ENCODE data around the gene ACOT7.
"Not testable (repeated sequence)": the region's sequence is repeated elsewhere in the genome, so short reads cannot be mapped to it uniquely, and the experiment has no call there.

ACOT7 gene

GRCh38 chr1:6310116-6310848 is 83.3 kb downstream of the ACOT7 start:
- no peak for DNase-seq (ENCODE audit: low read depth)

- DNase-seq (ENCODE audit: low read depth), result no peak
These were observed 84.0 kb downstream of the ACOT7 start for GRCh38 chr1:6309564-6309963.

DNA sequence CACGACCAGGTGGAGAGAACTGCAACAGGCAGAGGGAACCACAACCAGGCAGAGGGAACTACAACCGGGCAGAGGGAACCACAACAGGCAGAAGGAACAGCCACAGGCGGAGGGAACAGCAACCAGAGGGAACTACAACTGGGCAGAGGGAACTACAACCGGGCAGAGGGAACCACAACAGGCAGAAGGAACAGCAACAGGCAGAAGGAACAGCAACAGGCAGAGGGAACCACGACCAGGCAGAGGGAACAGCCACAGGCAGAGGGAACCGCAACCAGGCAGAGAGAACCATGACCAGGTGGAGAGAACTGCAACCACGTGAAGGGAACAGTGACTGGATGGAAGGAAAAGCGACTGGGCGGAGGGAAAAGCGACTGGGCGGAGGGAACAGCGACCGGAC is 85.1 kb downstream of the ACOT7 start:
- DNase-seq (ENCODE audit: low read depth), result no peak

- not testable (repeated sequence) for DNase-seq (ENCODE audit: low read depth)
These were observed 85.9 kb downstream of the ACOT7 start for GRCh38 chr1:6307682-6308081.

DNA sequence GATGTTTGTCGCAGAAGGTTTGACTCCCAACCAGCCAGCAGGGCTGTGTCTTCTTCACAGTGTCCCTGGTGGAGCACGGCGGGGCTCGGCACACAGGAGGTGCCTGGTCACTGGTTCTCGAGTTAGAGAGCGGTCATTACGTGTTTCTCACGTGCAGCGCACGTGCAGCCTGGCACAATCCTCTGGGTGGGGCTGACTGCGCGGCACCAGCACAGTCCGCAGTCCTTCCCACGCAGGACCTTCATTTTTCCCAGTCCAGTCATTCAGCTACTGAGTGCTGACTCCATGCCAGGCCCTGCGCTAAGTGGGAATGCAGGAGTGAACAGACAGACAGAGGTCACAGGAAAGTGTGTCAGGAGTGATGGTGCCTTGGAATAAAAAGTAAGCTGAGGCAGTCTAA is 86.5 kb downstream of the ACOT7 start:
- DNase-seq (ENCODE audit: low read depth), result no peak

DNA sequence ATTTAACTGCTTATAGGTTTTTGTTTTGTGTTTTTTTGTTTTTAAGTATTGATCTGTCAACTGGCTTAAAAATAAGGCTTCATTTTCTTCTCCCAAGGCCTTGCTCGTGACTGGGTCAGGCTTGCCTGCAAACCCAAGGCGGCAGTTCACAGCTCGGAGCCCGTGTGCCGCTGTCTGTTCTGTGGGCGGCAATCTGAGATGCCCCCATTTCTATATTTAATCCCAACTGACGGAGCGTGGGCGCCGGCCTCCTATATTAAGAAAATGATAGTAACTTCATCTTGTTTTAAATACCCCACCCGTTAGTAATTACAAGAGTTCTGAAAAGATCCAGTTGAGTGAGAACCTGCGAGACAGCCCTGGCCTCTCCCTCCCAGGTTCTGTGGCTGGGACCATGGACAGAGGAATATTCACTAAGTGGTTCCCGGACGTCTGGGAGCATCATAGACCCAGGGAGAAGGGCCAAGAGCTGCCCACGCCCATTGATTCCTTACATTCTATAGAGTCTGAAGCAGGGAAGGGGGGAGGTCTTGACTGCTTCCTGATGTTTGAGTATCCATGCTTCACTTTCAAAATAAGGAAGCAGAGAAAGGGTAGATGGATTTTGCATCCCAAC is 90.1 kb downstream of the ACOT7 start:
- DNase-seq (ENCODE audit: low read depth), result no peak

DNA sequence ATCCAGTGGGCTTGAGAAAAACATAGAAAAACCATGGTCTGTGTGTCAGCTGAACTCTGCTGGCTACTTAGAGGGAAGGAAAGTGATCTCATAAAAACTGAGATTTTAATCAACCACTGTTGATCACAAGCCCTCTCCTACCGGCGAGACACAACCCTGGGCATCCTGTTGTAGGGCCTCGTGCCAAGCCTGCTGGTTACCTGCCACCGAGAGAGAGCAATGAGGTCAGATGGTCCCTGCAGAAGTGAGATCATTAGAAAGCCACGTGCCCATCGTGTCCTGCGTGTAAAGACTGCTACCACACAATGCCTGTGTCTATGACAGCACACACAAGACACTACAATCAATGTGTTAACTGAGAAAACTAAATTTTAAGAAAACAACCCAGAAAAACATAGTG is 91.0 kb downstream of the ACOT7 start:
- no peak for DNase-seq (ENCODE audit: low read depth)

GRCh38 chr1:6301526-6301925 is 92.0 kb downstream of the ACOT7 start:
- DNase-seq (ENCODE audit: low read depth), result no peak

- no peak for DNase-seq (ENCODE audit: low read depth)
These were observed 93.1 kb downstream of the ACOT7 start for GRCh38 chr1:6300342-6301048.

DNA sequence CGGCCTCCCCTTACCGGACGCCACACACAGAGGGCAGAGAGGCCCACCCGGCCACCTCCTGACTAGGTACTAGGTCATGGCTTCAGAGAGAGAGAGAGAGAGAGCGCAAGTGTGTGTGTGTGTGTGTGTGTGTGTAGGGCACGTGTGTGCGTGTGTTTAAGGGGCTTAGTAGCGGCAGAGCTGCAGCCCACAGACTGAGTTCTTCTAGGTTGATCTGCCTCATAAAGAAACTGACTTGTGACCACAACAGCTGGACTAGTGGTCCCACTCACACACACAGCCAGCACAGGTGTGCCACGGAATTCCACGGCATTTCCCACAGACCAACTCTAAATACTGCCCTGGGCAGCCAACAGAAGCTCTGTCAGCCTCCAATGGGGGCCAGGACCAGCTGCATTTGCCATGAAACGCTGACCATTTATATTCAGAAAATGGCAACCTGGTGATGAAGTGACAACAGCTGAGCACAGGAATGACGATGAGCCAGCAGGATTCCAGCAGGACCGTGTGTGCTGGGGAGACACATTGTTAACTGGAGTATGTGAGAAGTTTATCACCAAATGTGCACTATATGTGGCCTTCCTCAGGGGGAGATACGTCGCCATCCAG is 93.9 kb downstream of the ACOT7 start:
- no peak for DNase-seq (ENCODE audit: low read depth)

DNA sequence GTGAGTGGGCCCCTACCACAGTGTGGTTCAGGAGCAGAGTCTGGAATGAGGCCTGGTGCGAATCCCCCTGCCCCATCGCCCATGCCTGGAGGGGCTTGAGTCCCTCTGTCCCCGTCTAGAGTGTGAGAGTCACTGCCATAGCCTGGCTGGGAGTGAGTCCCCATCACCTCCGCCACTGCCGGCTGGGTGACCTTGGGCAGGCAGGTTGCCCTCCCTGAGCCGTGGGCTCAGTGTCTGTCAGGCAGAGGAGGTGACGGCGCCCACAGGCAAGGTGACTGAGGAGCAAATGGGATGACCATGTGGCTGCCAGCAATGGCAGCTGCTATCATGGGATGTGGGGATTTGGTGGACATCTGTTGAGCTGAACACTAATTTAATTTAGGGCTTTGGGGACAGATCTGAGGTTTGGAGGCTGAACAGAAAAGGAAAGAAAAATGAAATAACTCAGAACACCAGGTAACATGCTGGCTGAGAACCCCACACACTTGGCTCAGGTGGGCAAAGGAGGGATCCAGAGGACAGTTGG is 94.6 kb downstream of the ACOT7 start:
- DNase-seq (ENCODE audit: low read depth), result no peak

GRCh38 chr1:6298530-6298929 is 95.0 kb downstream of the ACOT7 start:
- no peak for DNase-seq (ENCODE audit: low read depth)

DNA sequence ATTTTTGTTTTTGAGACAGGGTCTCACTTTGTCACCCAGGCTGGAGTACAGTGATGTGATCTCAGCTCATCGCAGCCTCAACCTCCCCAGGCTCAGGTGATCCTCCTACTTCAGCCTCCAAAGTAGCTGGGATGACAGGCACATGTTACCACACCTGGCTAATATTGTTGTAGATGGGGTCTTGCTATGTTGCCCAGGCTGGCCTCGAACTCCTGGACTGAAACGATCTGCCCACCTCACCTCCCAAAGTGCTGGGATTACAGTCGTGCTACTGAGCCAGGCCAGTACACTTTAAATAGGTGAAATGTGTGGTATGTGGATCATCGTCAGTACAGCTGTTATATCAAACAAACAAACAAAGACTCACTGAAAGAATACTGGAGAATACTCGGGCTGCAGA is 97.7 kb downstream of the ACOT7 start:
- DNase-seq (ENCODE audit: low read depth), result no peak

DNA sequence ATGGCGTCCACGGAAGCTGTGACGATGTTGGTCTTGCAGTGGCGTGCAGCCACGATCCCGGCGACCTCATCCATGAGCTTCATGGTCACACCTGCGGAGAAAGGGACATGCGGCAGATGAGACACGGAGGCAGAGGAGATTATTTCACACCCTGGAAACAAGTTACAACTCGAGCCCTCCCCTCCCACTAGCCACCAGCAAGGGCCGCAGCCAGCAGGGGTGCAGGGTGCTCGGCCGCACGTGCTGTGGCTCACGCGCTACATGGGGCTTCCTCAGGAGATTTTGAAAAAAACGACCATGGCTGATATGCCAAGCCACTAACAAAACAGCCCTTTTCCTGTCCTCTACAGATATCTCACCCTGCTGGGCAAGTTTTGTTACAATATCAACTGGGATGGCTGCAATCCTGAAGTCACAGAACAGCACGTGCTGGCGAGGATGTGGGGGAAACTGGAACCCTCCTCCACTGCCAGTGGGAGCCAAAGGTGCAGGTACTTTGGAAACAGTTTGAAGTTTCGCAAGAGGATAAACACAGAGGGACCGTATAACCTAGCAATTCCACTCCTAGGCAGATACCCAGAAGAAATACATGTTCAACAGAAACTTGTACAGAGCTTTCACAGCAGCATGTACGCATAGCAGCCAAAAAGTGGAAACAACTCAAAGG is 98.5 kb downstream of the ACOT7 start:
- DNase-seq (ENCODE audit: low read depth), result no peak

DNA sequence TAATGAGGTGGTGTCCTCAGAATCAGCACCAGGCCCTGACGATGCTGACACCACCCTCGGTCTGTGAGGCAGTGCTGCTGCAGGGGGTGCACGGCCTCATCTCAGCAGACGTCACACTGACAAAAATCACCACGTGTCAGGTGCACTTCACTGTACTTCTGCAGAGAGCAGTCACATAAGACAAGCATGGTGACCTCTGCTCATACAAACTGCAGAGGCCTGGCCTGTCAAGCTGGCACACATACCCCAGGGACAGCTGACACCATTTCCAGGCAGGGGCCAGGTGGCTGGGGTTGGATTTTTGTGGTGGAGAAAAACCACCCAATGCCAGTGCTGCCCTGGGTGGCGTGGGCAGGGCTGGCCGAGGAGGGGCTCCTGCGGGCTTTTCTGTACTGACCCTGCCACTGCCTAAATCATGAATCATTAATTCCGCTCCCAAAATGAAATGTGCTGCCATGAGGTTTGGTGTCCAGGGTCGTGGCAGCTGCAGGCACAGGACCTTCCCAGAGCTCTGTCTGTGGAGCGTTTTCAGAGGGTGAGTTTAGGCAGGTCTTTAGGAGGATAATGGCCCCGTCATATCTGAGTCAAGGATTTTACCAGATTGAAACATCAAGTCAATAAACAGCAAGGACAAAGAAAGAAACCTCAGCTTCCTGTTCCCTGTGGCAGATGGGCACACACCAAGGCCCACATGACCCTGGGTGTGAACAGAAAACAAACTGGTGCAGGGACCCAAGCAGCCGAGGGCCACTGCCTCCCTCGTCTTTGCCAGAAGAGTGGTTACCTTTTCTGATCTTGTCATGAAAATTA is 99.3 kb downstream of the ACOT7 start:
- DNase-seq (ENCODE audit: low read depth), result no peak

DNA sequence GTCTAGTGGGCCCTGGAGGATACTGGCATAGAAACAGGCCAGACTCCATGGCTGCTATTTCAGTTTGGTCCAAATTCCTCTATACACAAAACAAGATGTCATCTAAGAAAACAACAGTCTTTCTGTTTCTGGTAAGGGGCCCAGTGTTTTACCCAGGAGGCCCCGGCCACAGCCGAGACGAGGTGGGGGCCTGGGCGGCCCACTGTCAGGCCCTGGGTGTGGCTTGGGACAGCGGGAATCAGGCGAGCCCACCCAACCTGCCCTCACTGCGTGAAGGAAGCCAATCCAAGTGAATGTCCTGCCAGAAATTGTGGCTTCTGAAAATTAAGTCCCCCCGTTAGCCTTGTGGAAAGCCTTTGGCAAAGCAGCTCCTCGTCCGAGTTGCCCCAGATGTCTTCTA is 101.5 kb downstream of the ACOT7 start:
- DNase-seq (ENCODE audit: low read depth), result no peak

DNA sequence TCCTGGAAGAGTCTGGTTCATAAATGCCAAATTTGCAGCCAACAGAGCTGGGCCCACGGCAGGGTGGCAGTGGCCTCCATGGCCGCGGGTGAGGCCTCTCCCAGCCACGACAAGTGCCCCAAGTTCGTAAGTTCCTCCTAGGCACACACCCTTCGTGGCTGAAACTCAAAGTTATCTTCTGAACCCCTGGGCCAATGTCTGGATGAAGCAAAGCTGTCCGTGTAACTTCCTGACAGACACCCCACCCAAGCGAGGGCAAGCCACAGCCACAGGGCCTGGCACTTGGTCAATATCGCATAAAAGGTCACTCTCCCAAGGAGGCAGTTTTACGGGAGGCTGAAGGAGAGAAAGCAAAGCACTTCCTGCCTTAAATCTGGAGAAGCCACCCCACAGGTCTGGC is 104.9 kb downstream of the ACOT7 start:
- no peak for DNase-seq (ENCODE audit: low read depth)

DNA sequence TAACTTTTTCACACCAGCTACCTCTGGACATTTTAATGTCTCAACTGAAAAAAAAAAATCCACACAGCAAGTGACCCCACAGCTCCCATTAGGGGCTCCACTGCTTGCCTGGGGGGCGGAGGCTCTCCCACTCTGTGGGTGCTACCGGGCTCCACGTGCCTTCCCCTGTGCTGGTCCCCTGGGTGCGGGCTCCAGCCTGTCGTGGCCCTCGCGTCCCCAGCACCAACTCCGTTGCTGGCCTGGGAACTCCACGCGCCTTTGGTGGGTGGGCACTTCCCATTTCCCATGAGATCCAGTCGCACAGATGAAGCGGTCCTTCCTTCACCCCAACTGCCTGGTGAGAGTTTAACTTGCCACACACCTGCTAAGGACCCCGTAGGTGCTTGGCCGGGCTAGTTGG is 105.5 kb downstream of the ACOT7 start:
- DNase-seq (ENCODE audit: low read depth), result no peak

DNA sequence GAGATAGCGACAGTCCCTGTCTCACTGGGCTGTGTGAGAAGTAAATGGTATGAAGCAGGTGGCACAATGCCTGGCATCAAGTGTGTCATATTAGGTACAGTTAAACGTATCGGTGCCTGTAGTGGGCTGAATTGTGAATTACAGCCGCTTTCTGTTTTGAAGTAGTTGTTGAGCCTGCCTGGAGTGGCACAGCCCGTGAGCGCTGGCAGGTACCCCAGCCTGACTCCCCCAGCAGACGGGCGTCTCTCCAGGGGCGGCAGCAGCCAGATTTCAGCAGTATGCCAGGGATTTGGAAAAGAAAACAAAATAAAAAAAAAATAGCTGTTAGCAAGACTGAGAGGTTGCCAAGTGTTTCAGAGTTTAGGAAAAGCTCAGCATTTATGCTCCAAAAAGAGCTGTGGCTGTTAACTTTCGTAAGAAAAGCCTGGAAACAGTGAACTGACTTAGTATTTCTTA is 106.1 kb downstream of the ACOT7 start:
- no peak for DNase-seq (ENCODE audit: low read depth)

- no peak for DNase-seq (ENCODE audit: low read depth)
These were observed 106.5 kb downstream of the ACOT7 start for GRCh38 chr1:6287029-6287428.

- no peak for DNase-seq (ENCODE audit: low read depth)
These were observed 107.3 kb downstream of the ACOT7 start for GRCh38 chr1:6286266-6286665.
